ENCODE data around the gene CD34. TPM values are rescaled to one million over a fixed set of nuclear protein-coding genes. Genes with fewer than 3 reads are reported as not detected.

CD34 gene
- total RNA-seq, 1 experiment from 2014 or later: not detected

DNA sequence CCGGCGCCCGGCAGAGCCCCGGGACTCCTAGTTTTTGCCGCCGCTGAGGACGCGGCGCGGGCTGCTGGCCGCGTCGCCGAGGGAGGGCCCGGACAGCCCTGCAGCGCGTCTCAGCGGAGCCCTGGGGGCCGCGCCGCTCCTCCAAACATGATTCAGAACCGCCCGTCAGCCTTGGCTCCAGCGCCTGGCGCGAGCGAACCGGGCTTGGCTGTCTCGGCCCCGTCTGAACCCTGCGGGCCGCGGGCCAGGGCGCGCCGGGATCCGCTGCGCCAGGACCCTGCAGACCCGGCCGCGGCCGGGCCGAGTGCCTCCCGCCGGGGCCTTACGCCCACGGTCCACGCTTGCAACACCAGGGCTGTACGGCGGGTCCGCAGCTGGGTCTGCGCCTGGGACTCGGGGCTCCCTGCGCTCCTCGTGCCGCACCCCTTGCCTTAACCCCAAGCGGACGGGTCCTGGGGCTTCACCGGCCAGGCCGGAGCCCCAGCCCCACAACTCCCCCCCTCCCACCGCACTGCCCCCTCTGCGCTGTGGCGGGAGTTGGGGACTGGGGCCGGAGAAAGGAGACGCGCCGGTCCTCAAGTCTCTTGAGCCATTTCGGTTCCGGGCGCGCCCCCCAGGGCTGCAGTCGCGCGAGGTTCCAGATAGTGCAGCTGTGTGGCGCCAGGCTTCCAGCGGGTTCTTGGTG lies 48.4 kb upstream of the CD34 start:
- peaks cover 45% of the 10 kb centered on the region for H3K27me3 ChIP-seq (ENCODE audit: insufficient read depth, low read depth)
- no peaks in the 10 kb centered on the region for H3F3A ChIP-seq (ENCODE audit: insufficient read depth, low read depth)
- H3K36me3 ChIP-seq (ENCODE audit: low read depth): no peaks in the 10 kb centered on the region
- H3K4me1 ChIP-seq (replicated peaks; ENCODE audit: insufficient read depth): peaks cover 4% of the 10 kb centered on the region
- no TSS peak for BruUV-seq (replicated peaks)
- intact Hi-C loops (cut with micrococcal nuclease; ENCODE audit: unreplicated experiment): no loop called here
- TF ChIP-seq, protein P1, sequence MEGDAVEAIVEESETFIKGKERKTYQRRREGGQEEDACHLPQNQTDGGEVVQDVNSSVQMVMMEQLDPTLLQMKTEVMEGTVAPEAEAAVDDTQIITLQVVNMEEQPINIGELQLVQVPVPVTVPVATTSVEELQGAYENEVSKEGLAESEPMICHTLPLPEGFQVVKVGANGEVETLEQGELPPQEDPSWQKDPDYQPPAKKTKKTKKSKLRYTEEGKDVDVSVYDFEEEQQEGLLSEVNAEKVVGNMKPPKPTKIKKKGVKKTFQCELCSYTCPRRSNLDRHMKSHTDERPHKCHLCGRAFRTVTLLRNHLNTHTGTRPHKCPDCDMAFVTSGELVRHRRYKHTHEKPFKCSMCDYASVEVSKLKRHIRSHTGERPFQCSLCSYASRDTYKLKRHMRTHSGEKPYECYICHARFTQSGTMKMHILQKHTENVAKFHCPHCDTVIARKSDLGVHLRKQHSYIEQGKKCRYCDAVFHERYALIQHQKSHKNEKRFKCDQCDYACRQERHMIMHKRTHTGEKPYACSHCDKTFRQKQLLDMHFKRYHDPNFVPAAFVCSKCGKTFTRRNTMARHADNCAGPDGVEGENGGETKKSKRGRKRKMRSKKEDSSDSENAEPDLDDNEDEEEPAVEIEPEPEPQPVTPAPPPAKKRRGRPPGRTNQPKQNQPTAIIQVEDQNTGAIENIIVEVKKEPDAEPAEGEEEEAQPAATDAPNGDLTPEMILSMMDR (conservative IDR thresholded peaks at IDR 0.05): no peak
- TF ChIP-seq EZH2 (IDR thresholded peaks at IDR 0.05; ENCODE audit: low read depth): no peak
- no peak overlapping the region for H3K4me2 ChIP-seq
- H3K4me3 ChIP-seq: no peak overlapping the region
- CTCF ChIA-PET: no interaction called here
- no peaks in the 10 kb centered on the region for H3K79me2 ChIP-seq (ENCODE audit: low read depth)
- POLR2A ChIA-PET (ENCODE audit: unreplicated experiment): no interaction called here
- no peaks in the 10 kb centered on the region for H3K9me2 ChIP-seq (ENCODE audit: insufficient read depth)
- no peaks in the 10 kb centered on the region for H4K20me1 ChIP-seq (ENCODE audit: insufficient read depth)
- H2AFZ ChIP-seq: no peak overlapping the region
- no peak overlapping the region for H3K27ac ChIP-seq
- DNase-seq: no peak
- H3K9me3 ChIP-seq (ENCODE audit: insufficient read depth, low read depth): no peaks in the 10 kb centered on the region

DNA sequence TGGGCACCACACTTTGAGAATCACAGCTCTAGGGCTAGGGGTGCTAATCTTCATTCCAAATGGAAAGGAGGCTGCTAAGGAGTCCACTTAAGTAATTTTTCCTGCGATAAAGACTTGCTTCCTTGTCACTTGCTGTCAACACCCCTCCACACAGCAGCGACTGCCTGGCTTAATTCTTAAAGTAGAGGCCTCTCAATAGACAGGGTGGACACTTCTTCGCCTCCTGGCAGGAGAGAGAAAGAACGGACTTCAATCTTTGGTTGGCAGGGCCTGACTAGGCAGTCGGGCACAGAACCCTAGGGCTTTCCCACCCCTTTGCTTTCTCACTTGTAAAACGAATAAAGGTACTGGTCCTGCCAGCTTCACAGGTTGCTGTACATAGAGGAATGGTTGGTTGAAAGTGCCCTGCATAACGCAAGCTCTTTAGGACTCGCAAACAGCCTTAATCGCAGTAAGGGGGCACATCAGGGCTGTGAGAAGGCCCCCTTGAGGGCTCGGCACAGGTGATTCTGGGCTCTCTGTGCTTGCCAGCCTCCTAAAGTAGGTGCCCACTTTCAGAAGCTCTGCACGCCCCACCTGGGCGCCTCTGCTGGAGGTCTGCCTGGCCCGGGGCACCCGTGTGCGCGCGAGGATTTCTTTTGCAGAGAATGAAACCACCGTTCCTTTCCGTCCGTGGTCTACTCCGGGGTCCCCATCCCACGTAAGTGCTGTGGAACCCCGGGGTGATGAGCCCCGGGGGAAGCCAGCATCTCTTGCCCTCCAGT lies 47.6 kb upstream of the CD34 start:
- no peak for DNase-seq
- CTCF ChIA-PET: interaction anchor here (0.8 kb wide), 1 partner anchor 1555 kb away, joined by 3 read pairs; no protein-coding TSS in a partner anchor
- Histone ChIP-seq H3K4me1 (replicated peaks; ENCODE audit: insufficient read depth) (peaks cover 4% of the 10 kb centered on the region; the same call in 1 of the 2 replicates), H3K4me3 (no peak overlapping the region), H3K9me2 (ENCODE audit: insufficient read depth) (no peaks in the 10 kb centered on the region), H3K9me3 (ENCODE audit: insufficient read depth, low read depth) (no peaks in the 10 kb centered on the region), H2AFZ (no peak overlapping the region), H3K4me2 (no peak overlapping the region), H3K79me2 (ENCODE audit: low read depth) (no peaks in the 10 kb centered on the region), H3K36me3 (ENCODE audit: low read depth) (no peaks in the 10 kb centered on the region), H4K20me1 (ENCODE audit: insufficient read depth) (no peaks in the 10 kb centered on the region), H3F3A (ENCODE audit: insufficient read depth, low read depth) (no peaks in the 10 kb centered on the region), H3K27me3 (ENCODE audit: insufficient read depth, low read depth) (peaks cover 52% of the 10 kb centered on the region), H3K27ac (no peak overlapping the region)
- BruUV-seq (replicated peaks): no TSS peak
- TF ChIP-seq, protein P1 (conservative IDR thresholded peaks at IDR 0.05): no peak
- no peak for TF ChIP-seq EZH2 (IDR thresholded peaks at IDR 0.05; ENCODE audit: low read depth)
- POLR2A ChIA-PET (ENCODE audit: unreplicated experiment): no interaction called here
- intact Hi-C loops (cut with micrococcal nuclease; ENCODE audit: unreplicated experiment): no loop called here

DNA sequence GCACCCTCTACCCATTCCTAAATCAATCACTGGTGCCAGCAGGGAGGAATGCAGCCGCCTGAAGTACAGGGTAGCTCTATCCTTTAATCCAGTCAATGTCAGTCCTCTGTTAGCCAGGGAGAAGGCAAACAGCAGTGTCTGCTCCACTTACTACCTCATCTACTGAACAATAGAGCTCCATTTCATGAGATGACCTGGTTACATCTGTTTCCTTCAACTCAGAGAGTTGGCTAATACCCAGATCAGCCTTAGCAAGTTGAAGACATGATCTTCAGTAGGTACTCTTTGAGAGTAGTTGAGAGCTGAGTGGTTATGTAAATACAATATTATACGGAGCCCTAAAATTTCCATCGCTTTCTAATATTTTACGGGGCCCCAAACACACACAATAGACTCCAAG lies 46.1 kb upstream of the CD34 start:
- Histone ChIP-seq H3K79me2 (ENCODE audit: low read depth) (no peaks in the 10 kb centered on the region), H3K27me3 (ENCODE audit: insufficient read depth, low read depth) (peaks cover 52% of the 10 kb centered on the region), H3K27ac (no peak overlapping the region), H3K4me3 (no peak overlapping the region), H3K9me3 (ENCODE audit: insufficient read depth, low read depth) (no peaks in the 10 kb centered on the region), H3K4me2 (no peak overlapping the region), H3K9me2 (ENCODE audit: insufficient read depth) (no peaks in the 10 kb centered on the region), H2AFZ (no peak overlapping the region), H4K20me1 (ENCODE audit: insufficient read depth) (no peaks in the 10 kb centered on the region), H3K4me1 (replicated peaks; ENCODE audit: insufficient read depth) (no peaks in the 10 kb centered on the region), H3F3A (ENCODE audit: insufficient read depth, low read depth) (no peaks in the 10 kb centered on the region), H3K36me3 (ENCODE audit: low read depth) (no peaks in the 10 kb centered on the region)
- no peak for TF ChIP-seq EZH2 (IDR thresholded peaks at IDR 0.05; ENCODE audit: low read depth)
- TF ChIP-seq, protein P1 (conservative IDR thresholded peaks at IDR 0.05): no peak
- BruUV-seq (replicated peaks): no TSS peak
- ChIA-PET POLR2A (ENCODE audit: unreplicated experiment) (no interaction called here), CTCF (interaction anchor here (0.7 kb wide), 1 partner anchor 318 kb away, joined by 3 read pairs; no protein-coding TSS in a partner anchor)
- intact Hi-C loops (cut with micrococcal nuclease; ENCODE audit: unreplicated experiment): no loop called here
- no peak for DNase-seq

Measured in PC-9 (cell line).